Lower leg skin (tissue), 3 donors: ENCODE data around the gene FLNA.

Experiments used
- POLR2A ChIP-seq, 2 donors: fragments of 450-650 bp; IDR thresholded peaks; one replicate each; pipeline ENCODE4 v1.6.1; 2016 to 2017; ENCODE audit warnings: antibody characterized with exemption in 2 of 2, mild to moderate bottlenecking in 1 of 2, moderate library complexity in 1 of 2
- TF ChIP-seq, protein P1 (sequence below), 3 donors: fragments of 450-650 bp; IDR thresholded peaks; one replicate each; pipeline ENCODE4 v1.5.1; 2016; ENCODE audit warnings: antibody characterized with exemption in 3 of 3, mild to moderate bottlenecking in 3 of 3, moderate library complexity in 2 of 3

DNA sequence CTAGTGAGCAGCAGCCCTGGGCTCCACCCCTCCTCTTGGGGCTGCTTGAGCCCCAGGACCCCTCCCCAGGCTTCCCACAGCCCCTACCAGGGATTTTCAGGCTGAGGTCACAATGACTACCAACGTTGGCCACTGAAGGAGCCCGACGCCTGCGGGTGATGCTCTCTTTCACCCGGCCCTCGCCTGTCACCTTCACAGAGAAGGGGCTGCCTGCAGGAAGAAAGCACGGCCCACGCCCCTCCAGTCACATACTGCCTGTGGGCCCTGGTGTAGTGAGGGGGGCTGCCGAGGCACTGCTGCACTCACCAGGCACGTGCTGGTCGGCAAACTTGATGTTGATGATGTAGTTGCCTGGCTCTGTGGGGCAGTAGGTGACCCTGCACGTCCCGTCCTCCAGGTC lies 22.0 kb downstream of the FLNA start:
- TF ChIP-seq POLR2A (IDR thresholded peaks at IDR 0.05) = no peak
- TF ChIP-seq, protein P1, sequence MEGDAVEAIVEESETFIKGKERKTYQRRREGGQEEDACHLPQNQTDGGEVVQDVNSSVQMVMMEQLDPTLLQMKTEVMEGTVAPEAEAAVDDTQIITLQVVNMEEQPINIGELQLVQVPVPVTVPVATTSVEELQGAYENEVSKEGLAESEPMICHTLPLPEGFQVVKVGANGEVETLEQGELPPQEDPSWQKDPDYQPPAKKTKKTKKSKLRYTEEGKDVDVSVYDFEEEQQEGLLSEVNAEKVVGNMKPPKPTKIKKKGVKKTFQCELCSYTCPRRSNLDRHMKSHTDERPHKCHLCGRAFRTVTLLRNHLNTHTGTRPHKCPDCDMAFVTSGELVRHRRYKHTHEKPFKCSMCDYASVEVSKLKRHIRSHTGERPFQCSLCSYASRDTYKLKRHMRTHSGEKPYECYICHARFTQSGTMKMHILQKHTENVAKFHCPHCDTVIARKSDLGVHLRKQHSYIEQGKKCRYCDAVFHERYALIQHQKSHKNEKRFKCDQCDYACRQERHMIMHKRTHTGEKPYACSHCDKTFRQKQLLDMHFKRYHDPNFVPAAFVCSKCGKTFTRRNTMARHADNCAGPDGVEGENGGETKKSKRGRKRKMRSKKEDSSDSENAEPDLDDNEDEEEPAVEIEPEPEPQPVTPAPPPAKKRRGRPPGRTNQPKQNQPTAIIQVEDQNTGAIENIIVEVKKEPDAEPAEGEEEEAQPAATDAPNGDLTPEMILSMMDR (IDR thresholded peaks at IDR 0.05) = no peak
